ENCODE measurements around the gene RNASE3. TPM values are rescaled to one million over a fixed set of nuclear protein-coding genes. Genes with fewer than 3 reads are reported as not detected.
A peak's percentile ranks its signal among the peaks of the same experiment; 100 is the strongest.

Gene RNASE3
- total RNA-seq, 1 experiment from 2014 or later: not detected

DNA sequence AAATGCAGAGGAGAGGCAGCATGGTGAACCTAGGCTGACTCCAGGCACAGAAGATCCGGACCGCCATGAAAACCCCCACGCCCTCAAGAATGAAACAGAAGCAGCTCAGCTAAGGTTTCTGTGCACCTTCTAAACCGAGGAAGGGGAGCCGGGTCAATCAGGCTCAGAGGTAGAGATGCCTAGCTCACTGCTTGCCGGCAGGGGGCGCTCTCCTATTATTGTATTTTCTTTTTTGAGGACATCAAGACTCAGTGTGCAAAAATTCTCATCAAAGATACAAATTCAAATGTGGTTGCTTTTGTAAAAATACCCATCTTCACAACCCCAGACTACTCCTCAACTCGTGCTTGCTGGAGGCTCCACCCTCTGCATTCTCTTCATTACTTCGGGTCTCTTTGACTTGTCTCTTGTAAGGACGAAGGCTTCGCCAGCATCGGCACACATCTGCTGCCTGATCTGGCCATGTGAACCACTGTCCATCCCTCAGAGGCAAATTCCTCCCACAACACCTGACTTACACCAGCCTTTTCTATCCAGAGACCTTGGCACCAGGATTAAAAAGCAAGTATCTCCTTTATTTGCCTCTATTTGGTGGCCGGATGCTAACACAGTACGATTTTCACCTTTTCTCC lies 33.4 kb upstream of the RNASE3 start:
- CTCF ChIA-PET: interaction anchor here (0.5 to 2.4 kb wide), 9 partner anchors 9 to 358 kb away, joined by 3 to 11 read pairs (median 5); no protein-coding TSS in a partner anchor

DNA sequence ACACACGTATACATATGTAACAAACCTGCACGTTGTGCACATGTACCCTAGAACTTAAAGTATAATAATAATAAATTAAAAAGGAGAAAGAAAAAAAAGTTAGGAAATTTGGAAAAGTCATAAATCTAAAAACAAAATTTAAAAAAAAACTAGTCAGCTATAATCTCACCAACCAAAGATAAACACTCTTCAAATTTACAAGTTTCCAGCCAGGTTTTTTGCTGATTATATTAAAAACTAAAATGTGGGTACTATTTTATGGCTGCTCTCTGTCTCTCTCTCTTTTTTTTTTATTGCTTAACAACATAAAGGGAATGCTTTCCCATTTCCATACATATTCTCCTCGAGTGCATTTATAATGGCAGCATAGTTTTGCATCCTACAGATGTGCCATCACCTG lies 25.0 kb upstream of the RNASE3 start:
- no peak for ATAC-seq
- Histone ChIP-seq H3K9me2 (replicated peaks; ENCODE audit: low read length) (no peaks in the 10 kb centered on the region), H3K79me2 (ENCODE audit: low read length) (no peaks in the 10 kb centered on the region), H3K9ac (ENCODE audit: low read length) (no peak overlapping the region), H3K4me3 (ENCODE audit: low read length) (no peak overlapping the region), H3K27ac (ENCODE audit: low read length) (no peak overlapping the region), H3K4me1 (ENCODE audit: insufficient read depth, low read length) (no peaks in the 10 kb centered on the region), H3K4me2 (ENCODE audit: low read length) (no peak overlapping the region), H3K9me3 (ENCODE audit: low read length) (no peaks in the 10 kb centered on the region), H3K36me3 (ENCODE audit: low read depth, low read length) (no peaks in the 10 kb centered on the region), H3F3A (ENCODE audit: low read length, unreplicated experiment) (no peaks in the 10 kb centered on the region), H4K20me1 (ENCODE audit: low read length) (no peaks in the 10 kb centered on the region), H2AFZ (ENCODE audit: low read length) (no peak overlapping the region), H3K27me3 (ENCODE audit: low read length) (peaks cover 30% of the 10 kb centered on the region)
- no TSS peak for BruUV-seq (replicated peaks)
- ChIA-PET CTCF (no interaction called here), POLR2A (ENCODE audit: unreplicated experiment) (interaction anchor here (0.6 kb wide), 1 partner anchor 19 kb away, joined by 3 read pairs; no protein-coding TSS in a partner anchor)
- DNase-seq: no peak
- TF ChIP-seq EZH2phosphoT487 (IDR thresholded peaks at IDR 0.05; ENCODE audit: borderline replicate concordance, low read length) (no peak), EZH2 (IDR thresholded peaks at IDR 0.05; ENCODE audit: low read length, unreplicated experiment) (no peak)
- TF ChIP-seq, protein P1, sequence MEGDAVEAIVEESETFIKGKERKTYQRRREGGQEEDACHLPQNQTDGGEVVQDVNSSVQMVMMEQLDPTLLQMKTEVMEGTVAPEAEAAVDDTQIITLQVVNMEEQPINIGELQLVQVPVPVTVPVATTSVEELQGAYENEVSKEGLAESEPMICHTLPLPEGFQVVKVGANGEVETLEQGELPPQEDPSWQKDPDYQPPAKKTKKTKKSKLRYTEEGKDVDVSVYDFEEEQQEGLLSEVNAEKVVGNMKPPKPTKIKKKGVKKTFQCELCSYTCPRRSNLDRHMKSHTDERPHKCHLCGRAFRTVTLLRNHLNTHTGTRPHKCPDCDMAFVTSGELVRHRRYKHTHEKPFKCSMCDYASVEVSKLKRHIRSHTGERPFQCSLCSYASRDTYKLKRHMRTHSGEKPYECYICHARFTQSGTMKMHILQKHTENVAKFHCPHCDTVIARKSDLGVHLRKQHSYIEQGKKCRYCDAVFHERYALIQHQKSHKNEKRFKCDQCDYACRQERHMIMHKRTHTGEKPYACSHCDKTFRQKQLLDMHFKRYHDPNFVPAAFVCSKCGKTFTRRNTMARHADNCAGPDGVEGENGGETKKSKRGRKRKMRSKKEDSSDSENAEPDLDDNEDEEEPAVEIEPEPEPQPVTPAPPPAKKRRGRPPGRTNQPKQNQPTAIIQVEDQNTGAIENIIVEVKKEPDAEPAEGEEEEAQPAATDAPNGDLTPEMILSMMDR (conservative IDR thresholded peaks at IDR 0.05; ENCODE audit: low read depth, low read length): no peak
- intact Hi-C loops (cut with micrococcal nuclease): no loop called here

More for the DNA sequence above, 33.4 kb upstream of the RNASE3 start:
- no peaks in the 10 kb centered on the region for H3K36me3 ChIP-seq (ENCODE audit: low read depth, low read length)
- no peaks in the 10 kb centered on the region for H3K9me3 ChIP-seq (ENCODE audit: low read length)
- H3K4me3 ChIP-seq (ENCODE audit: low read length): 0 out of 2 replicates have a peak overlapping the region, but pooled peaks have one; percentile 3
- TF ChIP-seq, protein P1 (conservative IDR thresholded peaks at IDR 0.05; ENCODE audit: low read depth, low read length): peak; percentile 96
- TF ChIP-seq EZH2 (IDR thresholded peaks at IDR 0.05; ENCODE audit: low read length, unreplicated experiment): no peak
- no peak for TF ChIP-seq EZH2phosphoT487 (IDR thresholded peaks at IDR 0.05; ENCODE audit: borderline replicate concordance, low read length)
- ATAC-seq (peak; percentile 55), DNase-seq (peak; percentile 68)
- H3F3A ChIP-seq (ENCODE audit: low read length, unreplicated experiment): no peaks in the 10 kb centered on the region
- POLR2A ChIA-PET (ENCODE audit: unreplicated experiment): no interaction called here
- no peak overlapping the region for H3K9ac ChIP-seq (ENCODE audit: low read length)
- H3K27me3 ChIP-seq (ENCODE audit: low read length): peaks cover 16% of the 10 kb centered on the region
- H2AFZ ChIP-seq (ENCODE audit: low read length): no peak overlapping the region
- no TSS peak for BruUV-seq (replicated peaks)
- peaks cover 16% of the 10 kb centered on the region for H3K4me1 ChIP-seq (ENCODE audit: insufficient read depth, low read length)
- no peaks in the 10 kb centered on the region for H4K20me1 ChIP-seq (ENCODE audit: low read length)
- H3K79me2 ChIP-seq (ENCODE audit: low read length): no peaks in the 10 kb centered on the region
- H3K4me2 ChIP-seq (ENCODE audit: low read length): peak overlapping the region; percentile 29
- no peak overlapping the region for H3K27ac ChIP-seq (ENCODE audit: low read length)
- no peaks in the 10 kb centered on the region for H3K9me2 ChIP-seq (replicated peaks; ENCODE audit: low read length)
- intact Hi-C loops (cut with micrococcal nuclease): loop anchor here (1.0 to 5.0 kb wide), 2 partner anchors 114 to 185 kb away; partner anchors contain the start of gene RNASE7

DNA sequence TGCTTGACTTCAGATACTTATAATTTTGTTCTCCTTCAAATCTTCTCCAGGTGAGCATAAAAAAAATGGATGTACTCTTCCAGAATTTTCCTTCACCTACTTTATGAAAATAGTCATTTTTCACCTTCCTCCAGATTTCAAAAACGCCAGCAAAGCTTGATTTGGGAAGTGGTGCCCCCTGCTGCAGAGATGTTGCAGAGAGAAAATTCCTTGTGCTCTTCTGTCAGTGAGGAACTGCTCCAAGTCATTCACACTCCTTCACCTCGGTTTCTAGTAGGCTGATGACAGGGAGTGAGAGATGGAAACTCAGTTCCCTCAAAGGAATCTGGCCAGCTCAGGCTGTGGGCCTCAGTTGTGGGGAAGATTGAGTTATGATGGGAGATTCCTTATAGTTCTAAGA lies 24.2 kb upstream of the RNASE3 start:
- H3K79me2 ChIP-seq (ENCODE audit: low read length): no peaks in the 10 kb centered on the region
- no peaks in the 10 kb centered on the region for H3K9me3 ChIP-seq (ENCODE audit: low read length)
- H3K9ac ChIP-seq (ENCODE audit: low read length): no peak overlapping the region
- H3K4me2 ChIP-seq (ENCODE audit: low read length): no peak overlapping the region
- TF ChIP-seq, protein P1 (conservative IDR thresholded peaks at IDR 0.05; ENCODE audit: low read depth, low read length): peak; percentile 73
- no peak for TF ChIP-seq EZH2 (IDR thresholded peaks at IDR 0.05; ENCODE audit: low read length, unreplicated experiment)
- no peak overlapping the region for H3K27ac ChIP-seq (ENCODE audit: low read length)
- no peaks in the 10 kb centered on the region for H3K36me3 ChIP-seq (ENCODE audit: low read depth, low read length)
- ATAC-seq (peak; percentile 45), DNase-seq (peak; percentile 53)
- POLR2A ChIA-PET (ENCODE audit: unreplicated experiment): interaction anchor here (0.6 kb wide), 1 partner anchor 19 kb away, joined by 3 read pairs; no protein-coding TSS in a partner anchor
- intact Hi-C loops (cut with micrococcal nuclease): no loop called here
- CTCF ChIA-PET: interaction anchor here (0.6 to 1.1 kb wide), 4 partner anchors 10 to 167 kb away, joined by 3 to 5 read pairs (median 3); no protein-coding TSS in a partner anchor
- H2AFZ ChIP-seq (ENCODE audit: low read length): no peak overlapping the region
- H3F3A ChIP-seq (ENCODE audit: low read length, unreplicated experiment): no peaks in the 10 kb centered on the region
- no peaks in the 10 kb centered on the region for H4K20me1 ChIP-seq (ENCODE audit: low read length)
- H3K27me3 ChIP-seq (ENCODE audit: low read length): peaks cover 37% of the 10 kb centered on the region
- H3K4me3 ChIP-seq (ENCODE audit: low read length): no peak overlapping the region
- no peaks in the 10 kb centered on the region for H3K4me1 ChIP-seq (ENCODE audit: insufficient read depth, low read length)
- H3K9me2 ChIP-seq (replicated peaks; ENCODE audit: low read length): no peaks in the 10 kb centered on the region
- BruUV-seq (replicated peaks): no TSS peak

All from PC-3 (cell line).